Chondrocyte (in vitro differentiated cells): Measurements from ENCODE around the gene PRR12. TPM values are rescaled to one million over a fixed set of nuclear protein-coding genes. Genes with fewer than 3 reads are reported as not detected.
A peak's percentile ranks its signal among the peaks of the same experiment; 100 is the strongest.

Source experiments
- DNase-seq: peaks from one replicate; pipeline ENCODE4 v3.0.0; 2021; ENCODE audit warnings: mixed read lengths, low spot score
- H3K27ac Mint-ChIP-seq: one replicate; pipeline ENCODE4 v1.8.0; 2021; ENCODE audit warnings: mild to moderate bottlenecking, moderate library complexity, mixed read lengths; ENCODE audit not compliant: unreplicated experiment
- H3K27me3 Mint-ChIP-seq: 2 replicates; pipeline ENCODE4 v1.8.0; 2021; ENCODE audit warnings: low read depth, mixed read lengths
- H3K36me3 Mint-ChIP-seq: 2 replicates; pipeline ENCODE4 v1.8.0; 2021; ENCODE audit warnings: low read depth, mixed read lengths
- H3K4me1 Mint-ChIP-seq: 2 replicates; pipeline ENCODE4 v1.8.0; 2021; ENCODE audit warnings: low read depth, mild to moderate bottlenecking, mixed read lengths
- H3K4me3 Mint-ChIP-seq: one replicate; pipeline ENCODE4 v1.8.0; 2021; ENCODE audit warnings: mild to moderate bottlenecking, moderate library complexity, mixed read lengths; ENCODE audit not compliant: unreplicated experiment
- H3K9me3 Mint-ChIP-seq: 2 replicates; pipeline ENCODE4 v1.8.0; 2021; ENCODE audit warnings: low read depth, mixed read lengths
- total RNA-seq: library from RNA; stranded (reverse); gene quantifications from 3 replicates; pipeline ENCODE4 v1.2.1, GENCODE V29; 2021
- TF ChIP-seq, protein P1 (sequence below): fragments of 200-600 bp; sonication (generic); IDR thresholded peaks from 2 replicates; pipeline ENCODE4 v1.5.0; 2021; ENCODE audit warnings: antibody characterized with exemption, mild to moderate bottlenecking, moderate library complexity

Gene PRR12
- total RNA-seq, 1 donor from 2014 or later, result 23.8 TPM

DNA sequence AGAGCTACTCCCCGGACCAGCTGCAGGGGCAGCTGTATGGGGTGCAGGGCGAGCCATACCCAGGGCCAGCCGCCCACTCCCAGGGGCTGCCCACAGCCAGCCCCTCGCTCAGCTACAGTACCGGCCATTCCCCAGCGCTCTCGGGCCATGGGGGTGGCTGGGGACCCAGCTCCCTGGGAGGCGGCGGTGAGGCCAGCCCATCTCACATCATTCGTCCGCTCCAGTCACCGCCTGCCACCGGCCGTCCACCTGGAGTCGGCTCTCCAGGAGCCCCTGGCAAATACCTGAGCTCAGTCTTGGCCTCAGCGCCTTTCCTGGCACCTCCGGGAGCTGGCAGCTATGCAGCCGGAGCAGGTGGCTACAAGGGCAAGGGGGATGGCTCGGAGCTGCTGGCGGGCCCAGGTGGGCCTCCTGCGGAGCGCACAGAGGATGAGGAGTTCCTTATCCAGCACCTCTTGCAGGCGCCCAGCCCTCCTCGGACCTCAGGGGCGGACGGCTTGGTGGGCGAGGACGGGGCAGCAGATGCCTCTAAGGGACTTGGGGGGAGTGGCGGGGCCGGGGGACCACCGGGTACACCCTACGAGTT lies 4.9 kb downstream of the PRR12 start:
- Mint-ChIP-seq H3K4me1 (peaks cover 22% of the 10 kb centered on the region), H3K9me3 (no peaks in the 10 kb centered on the region), H3K27ac (no peak overlapping the region), H3K4me3 (no peak overlapping the region), H3K36me3 (peaks cover 20% of the 10 kb centered on the region), H3K27me3 (no peaks in the 10 kb centered on the region)
- TF ChIP-seq, protein P1, sequence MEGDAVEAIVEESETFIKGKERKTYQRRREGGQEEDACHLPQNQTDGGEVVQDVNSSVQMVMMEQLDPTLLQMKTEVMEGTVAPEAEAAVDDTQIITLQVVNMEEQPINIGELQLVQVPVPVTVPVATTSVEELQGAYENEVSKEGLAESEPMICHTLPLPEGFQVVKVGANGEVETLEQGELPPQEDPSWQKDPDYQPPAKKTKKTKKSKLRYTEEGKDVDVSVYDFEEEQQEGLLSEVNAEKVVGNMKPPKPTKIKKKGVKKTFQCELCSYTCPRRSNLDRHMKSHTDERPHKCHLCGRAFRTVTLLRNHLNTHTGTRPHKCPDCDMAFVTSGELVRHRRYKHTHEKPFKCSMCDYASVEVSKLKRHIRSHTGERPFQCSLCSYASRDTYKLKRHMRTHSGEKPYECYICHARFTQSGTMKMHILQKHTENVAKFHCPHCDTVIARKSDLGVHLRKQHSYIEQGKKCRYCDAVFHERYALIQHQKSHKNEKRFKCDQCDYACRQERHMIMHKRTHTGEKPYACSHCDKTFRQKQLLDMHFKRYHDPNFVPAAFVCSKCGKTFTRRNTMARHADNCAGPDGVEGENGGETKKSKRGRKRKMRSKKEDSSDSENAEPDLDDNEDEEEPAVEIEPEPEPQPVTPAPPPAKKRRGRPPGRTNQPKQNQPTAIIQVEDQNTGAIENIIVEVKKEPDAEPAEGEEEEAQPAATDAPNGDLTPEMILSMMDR, result no peak
- DNase-seq, result no peak

DNA sequence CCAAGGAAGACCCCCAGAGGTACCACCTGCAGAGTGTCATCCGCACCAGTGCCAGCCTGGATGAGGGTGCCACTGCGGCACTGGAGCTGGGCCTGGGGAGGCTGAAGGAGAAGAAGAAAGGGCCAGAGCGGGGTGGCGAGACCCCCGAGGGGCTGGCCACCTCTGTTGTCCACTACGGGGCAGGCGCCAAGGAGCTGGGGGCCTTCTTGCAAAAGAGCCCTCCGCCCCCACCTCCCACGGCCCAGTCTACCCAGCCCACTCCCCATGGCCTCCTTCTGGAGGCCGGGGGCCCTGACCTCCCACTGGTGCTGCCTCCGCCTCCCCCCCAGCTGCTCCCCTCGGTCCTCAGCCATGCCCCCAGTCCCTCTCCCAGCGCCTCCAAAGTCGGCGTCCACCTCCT lies 5.4 kb downstream of the PRR12 start:
- H3K4me3 Mint-ChIP-seq, result no peak overlapping the region
- H3K36me3 Mint-ChIP-seq, result peaks cover 23% of the 10 kb centered on the region
- H3K27me3 Mint-ChIP-seq, result no peaks in the 10 kb centered on the region
- H3K27ac Mint-ChIP-seq, result no peak overlapping the region
- TF ChIP-seq, protein P1, result no peak
- peaks cover 22% of the 10 kb centered on the region for H3K4me1 Mint-ChIP-seq
- no peak for DNase-seq
- no peaks in the 10 kb centered on the region for H3K9me3 Mint-ChIP-seq

DNA sequence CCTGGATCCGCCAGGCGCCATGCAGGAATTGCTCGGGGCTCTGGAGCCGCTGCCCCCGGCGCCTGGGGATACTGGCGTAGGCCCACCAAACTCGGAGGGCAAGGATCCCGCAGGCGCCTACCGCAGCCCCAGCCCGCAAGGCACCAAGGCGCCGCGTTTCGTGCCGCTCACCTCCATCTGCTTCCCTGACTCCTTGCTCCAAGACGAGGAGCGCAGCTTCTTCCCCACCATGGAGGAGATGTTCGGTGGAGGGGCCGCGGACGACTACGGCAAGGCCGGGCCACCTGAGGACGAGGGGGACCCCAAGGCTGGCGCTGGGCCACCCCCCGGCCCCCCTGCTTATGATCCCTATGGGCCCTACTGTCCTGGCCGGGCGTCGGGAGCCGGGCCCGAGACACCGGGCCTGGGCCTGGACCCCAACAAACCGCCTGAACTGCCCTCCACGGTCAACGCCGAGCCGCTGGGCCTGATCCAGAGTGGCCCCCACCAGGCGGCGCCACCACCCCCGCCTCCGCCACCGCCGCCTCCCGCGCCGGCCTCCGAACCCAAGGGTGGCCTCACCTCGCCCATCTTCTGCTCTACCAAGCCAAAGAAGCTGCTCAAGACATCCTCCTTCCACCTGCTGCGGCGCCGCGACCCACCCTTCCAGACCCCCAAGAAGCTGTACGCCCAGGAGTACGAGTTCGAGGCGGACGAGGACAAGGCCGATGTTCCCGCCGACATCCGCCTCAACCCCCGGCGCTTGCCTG lies 6.1 kb downstream of the PRR12 start:
- TF ChIP-seq, protein P1, result peak; percentile 12
- Mint-ChIP-seq H3K4me3 (no peak overlapping the region), H3K9me3 (no peaks in the 10 kb centered on the region), H3K4me1 (peaks cover 21% of the 10 kb centered on the region), H3K27me3 (no peaks in the 10 kb centered on the region), H3K27ac (no peak overlapping the region), H3K36me3 (peaks cover 25% of the 10 kb centered on the region)
- no peak for DNase-seq

DNA sequence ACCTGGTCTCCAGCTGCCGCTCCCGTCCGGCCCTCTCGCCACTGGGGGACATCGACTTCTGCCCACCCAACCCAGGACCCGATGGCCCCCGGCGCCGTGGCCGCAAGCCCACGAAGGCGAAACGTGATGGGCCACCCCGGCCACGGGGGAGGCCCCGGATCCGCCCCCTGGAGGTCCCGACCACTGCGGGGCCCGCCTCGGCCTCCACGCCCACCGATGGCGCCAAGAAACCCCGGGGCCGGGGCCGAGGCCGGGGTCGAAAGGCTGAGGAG lies 6.7 kb downstream of the PRR12 start:
- Mint-ChIP-seq H3K4me1 (peaks cover 16% of the 10 kb centered on the region), H3K36me3 (peaks cover 26% of the 10 kb centered on the region), H3K4me3 (no peak overlapping the region), H3K9me3 (no peaks in the 10 kb centered on the region), H3K27ac (no peak overlapping the region), H3K27me3 (no peaks in the 10 kb centered on the region)
- TF ChIP-seq, protein P1, result no peak
- no peak for DNase-seq

DNA sequence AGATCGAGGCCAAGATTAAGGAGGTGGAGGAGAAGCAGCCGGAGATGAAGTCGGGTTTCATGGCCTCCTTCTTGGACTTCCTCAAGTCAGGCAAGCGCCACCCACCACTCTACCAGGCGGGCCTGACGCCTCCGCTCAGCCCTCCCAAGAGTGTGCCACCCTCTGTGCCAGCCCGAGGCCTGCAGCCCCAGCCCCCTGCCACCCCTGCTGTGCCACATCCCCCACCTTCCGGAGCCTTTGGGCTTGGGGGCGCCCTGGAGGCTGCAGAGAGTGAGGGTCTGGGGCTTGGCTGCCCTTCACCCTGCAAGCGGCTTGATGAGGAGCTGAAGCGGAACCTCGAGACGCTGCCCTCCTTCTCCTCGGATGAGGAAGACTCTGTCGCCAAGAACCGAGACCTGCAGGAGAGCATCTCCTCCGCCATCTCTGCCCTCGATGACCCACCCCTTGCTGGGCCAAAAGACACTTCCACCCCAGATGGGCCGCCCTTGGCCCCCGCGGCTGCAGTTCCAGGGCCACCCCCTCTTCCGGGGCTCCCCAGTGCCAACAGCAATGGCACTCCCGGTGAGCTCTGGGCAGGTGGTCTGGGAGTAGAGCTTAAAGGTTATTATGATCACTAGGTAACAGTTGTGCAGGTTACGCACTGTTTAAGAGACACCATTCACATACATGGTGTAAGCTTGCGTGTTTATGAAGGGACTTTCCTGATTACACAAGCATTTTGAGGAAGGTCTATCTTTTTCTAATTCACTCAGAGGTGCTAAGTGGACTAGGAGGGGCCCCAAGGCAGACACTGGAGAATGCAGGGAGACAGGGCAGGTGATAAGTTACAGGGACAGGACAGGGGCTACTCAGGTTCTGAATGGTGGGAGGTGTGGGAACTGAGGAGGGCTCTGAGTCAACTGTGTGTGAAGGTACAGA lies 8.7 kb downstream of the PRR12 start:
- Mint-ChIP-seq H3K4me1 (no peaks in the 10 kb centered on the region), H3K36me3 (peaks cover 20% of the 10 kb centered on the region), H3K27me3 (no peaks in the 10 kb centered on the region), H3K9me3 (no peaks in the 10 kb centered on the region), H3K27ac (no peak overlapping the region), H3K4me3 (no peak overlapping the region)
- no peak for DNase-seq
- TF ChIP-seq, protein P1, result no peak
